ENCODE measurements around the gene ZNF544. TPM values are rescaled to one million over a fixed set of nuclear protein-coding genes. Genes with fewer than 3 reads are reported as not detected.

Gene ZNF544
- total RNA-seq, 1 donor from 2014 or later, result 25.2 TPM

GRCh38 chr19:58212336-58213074 is 16.2 kb upstream of the ZNF544 start:
- Mint-ChIP-seq H3K4me1 (ENCODE audit: unreplicated experiment) (no peaks in the 10 kb centered on the region), H3K9me3 (ENCODE audit: unreplicated experiment) (peaks cover 51% of the 10 kb centered on the region), H3K27me3 (ENCODE audit: unreplicated experiment) (no peaks in the 10 kb centered on the region), H3K4me3 (ENCODE audit: unreplicated experiment) (no peak overlapping the region), H3K36me3 (ENCODE audit: unreplicated experiment) (peaks cover 69% of the 10 kb centered on the region), H3K27ac (ENCODE audit: unreplicated experiment) (no peak overlapping the region)
- no peak for DNase-seq (ENCODE audit: extremely low spot score, unreplicated experiment)
- no peak for TF ChIP-seq CTCF (IDR thresholded peaks at IDR 0.05)

GRCh38 chr19:58213075-58213369 is 15.7 kb upstream of the ZNF544 start:
- TF ChIP-seq CTCF (IDR thresholded peaks at IDR 0.05), result no peak
- Mint-ChIP-seq H3K4me1 (ENCODE audit: unreplicated experiment) (no peaks in the 10 kb centered on the region), H3K4me3 (ENCODE audit: unreplicated experiment) (no peak overlapping the region), H3K27ac (ENCODE audit: unreplicated experiment) (no peak overlapping the region), H3K36me3 (ENCODE audit: unreplicated experiment) (peaks cover 64% of the 10 kb centered on the region), H3K27me3 (ENCODE audit: unreplicated experiment) (no peaks in the 10 kb centered on the region), H3K9me3 (ENCODE audit: unreplicated experiment) (peaks cover 51% of the 10 kb centered on the region)
- no peak for DNase-seq (ENCODE audit: extremely low spot score, unreplicated experiment)

GRCh38 chr19:58217069-58217481 is 11.6 kb upstream of the ZNF544 start:
- Mint-ChIP-seq H3K4me3 (ENCODE audit: unreplicated experiment) (no peak overlapping the region), H3K27ac (ENCODE audit: unreplicated experiment) (no peak overlapping the region), H3K4me1 (ENCODE audit: unreplicated experiment) (no peaks in the 10 kb centered on the region), H3K27me3 (ENCODE audit: unreplicated experiment) (no peaks in the 10 kb centered on the region), H3K36me3 (ENCODE audit: unreplicated experiment) (peaks cover 24% of the 10 kb centered on the region), H3K9me3 (ENCODE audit: unreplicated experiment) (peaks cover 46% of the 10 kb centered on the region)
- DNase-seq (ENCODE audit: extremely low spot score, unreplicated experiment), result no peak
- TF ChIP-seq CTCF (IDR thresholded peaks at IDR 0.05), result no peak

- Mint-ChIP-seq H3K27me3 (ENCODE audit: unreplicated experiment) (no peaks in the 10 kb centered on the region), H3K4me1 (ENCODE audit: unreplicated experiment) (no peaks in the 10 kb centered on the region), H3K4me3 (ENCODE audit: unreplicated experiment) (no peak overlapping the region), H3K36me3 (ENCODE audit: unreplicated experiment) (peaks cover 16% of the 10 kb centered on the region), H3K27ac (ENCODE audit: unreplicated experiment) (no peak overlapping the region), H3K9me3 (ENCODE audit: unreplicated experiment) (peaks cover 45% of the 10 kb centered on the region)
- no peak for TF ChIP-seq CTCF (IDR thresholded peaks at IDR 0.05)
- no peak for DNase-seq (ENCODE audit: extremely low spot score, unreplicated experiment)
These were observed 10.9 kb upstream of the ZNF544 start for GRCh38 chr19:58217607-58218391.

- H3K4me1 Mint-ChIP-seq (ENCODE audit: unreplicated experiment), result no peaks in the 10 kb centered on the region
- H3K4me3 Mint-ChIP-seq (ENCODE audit: unreplicated experiment), result no peak overlapping the region
- peaks cover 38% of the 10 kb centered on the region for H3K9me3 Mint-ChIP-seq (ENCODE audit: unreplicated experiment)
- no peak overlapping the region for H3K27ac Mint-ChIP-seq (ENCODE audit: unreplicated experiment)
- peaks cover 5% of the 10 kb centered on the region for H3K36me3 Mint-ChIP-seq (ENCODE audit: unreplicated experiment)
- peak; percentile 6 for TF ChIP-seq CTCF (IDR thresholded peaks at IDR 0.05)
- no peak for DNase-seq (ENCODE audit: extremely low spot score, unreplicated experiment)
- no peaks in the 10 kb centered on the region for H3K27me3 Mint-ChIP-seq (ENCODE audit: unreplicated experiment)
These were observed 9.8 kb upstream of the ZNF544 start for GRCh38 chr19:58218899-58219298.

Data from osteocyte (in vitro differentiated cells).